C4-2B (cell line): ENCODE measurements around the gene MAPK8IP2.

ENCODE experiments used
- CTCF ChIP-seq: fragments of 450-650 bp; conservative IDR thresholded peaks from 2 replicates; pipeline ENCODE4 v1.5.1; 2017; ENCODE audit warnings: mild to moderate bottlenecking
- ZFX ChIP-seq: fragments of 450-650 bp; IDR thresholded peaks from 2 replicates; pipeline ENCODE4 v1.6.1; 2017

- TF ChIP-seq CTCF (no peak), ZFX (no peak)
These were observed at the start of gene MAPK8IP2 for GRCh38 chr22:50600538-50600937.
